Esophagus muscularis mucosa (tissue), 4 donors: ENCODE data around the gene PPHLN1. TPM values are rescaled to one million over a fixed set of nuclear protein-coding genes. Genes with fewer than 3 reads are reported as not detected.

Experiments used
- DNase-seq: peaks from one replicate; pipeline ENCODE4 v3.0.0-alpha.2; 2017; ENCODE audit errors: extremely low spot score
- H3K27ac ChIP-seq, 4 donors: fragments of 200-600 bp; sonication (generic); replicated peaks in 1 of 4; 1 replicate in 3 of 4; 2 replicates in 1 of 4; pipeline ENCODE4 v1.5.1; 2016 to 2019; ENCODE audit warnings: mild to moderate bottlenecking in 1 of 4
- H3K27me3 ChIP-seq, 4 donors: fragments of 200-600 bp; sonication (generic); one replicate each; pipeline versions ENCODE4 v1.5.1 to v1.6.0; 2016 to 2019
- H3K36me3 ChIP-seq, 4 donors: fragments of 200-600 bp; sonication (generic); one replicate each; pipeline ENCODE4 v1.5.1; 2016 to 2019
- H3K4me1 ChIP-seq, 4 donors: fragments of 200-600 bp; sonication (generic); one replicate each; pipeline ENCODE4 v1.5.1; 2016 to 2019
- H3K4me3 ChIP-seq, 4 donors: fragments of 200-600 bp; sonication (generic); 1 replicate in 2 of 4; 2 replicates in 2 of 4; pipeline ENCODE4 v1.5.1; 2016 to 2019; ENCODE audit warnings: mild to moderate bottlenecking in 4 of 4, moderate library complexity in 1 of 4
- H3K9me3 ChIP-seq, 4 donors: fragments of 200-600 bp; sonication (generic); 1 replicate in 3 of 4; 2 replicates in 1 of 4; pipeline ENCODE4 v1.5.1; 2016 to 2019
- EP300 ChIP-seq: sonication (generic); formaldehyde crosslinking; IDR thresholded peaks from one replicate; pipeline ENCODE4 v1.6.1; 2017; ENCODE audit warnings: antibody characterized with exemption
- POLR2A ChIP-seq: fragments of 450-650 bp; IDR thresholded peaks from one replicate; pipeline ENCODE4 v1.6.1; 2017; ENCODE audit warnings: antibody characterized with exemption, moderate library complexity, mild to moderate bottlenecking, low read depth
- POLR2AphosphoS5 ChIP-seq, 2 donors: sonication (generic); formaldehyde crosslinking; IDR thresholded peaks; one replicate each; pipeline ENCODE4 v1.6.1; 2017; ENCODE audit warnings: antibody characterized with exemption in 2 of 2
- WGBS: methylation state at CpG from one replicate; pipeline ENCODE4 v1.1.5; 2018; 5-methylcytosine and 5-hydroxymethylcytosine counted together
- intact Hi-C: fragments of 100-400 bp; cut with DNase I; formaldehyde crosslinking; loops from one replicate; pipeline ENCODE4 v1.15.1; 2023
- total RNA-seq, 4 donors: library from RNA; depleted of rRNA; stranded (reverse); fragments of >200 nt; gene quantifications; one replicate each; pipeline versions ENCODE4 v1.1.0 to v1.2.1, GENCODE V29; 2016
- TF ChIP-seq, protein P1 (sequence below), 3 experiments: fragments of 200-600 bp in 2 of 3; fragments of 450-650 bp in 1 of 3; sonication (generic) in 2 of 3; IDR thresholded peaks; one replicate each; pipeline ENCODE4 v1.5.1; 2017 to 2019; ENCODE audit warnings: antibody characterized with exemption in 3 of 3, mild to moderate bottlenecking in 2 of 3, moderate library complexity in 1 of 3

PPHLN1 gene
- total RNA-seq, 4 donors from 2014 or later: 40.0 to 45.3 (median 42.1) TPM

DNA sequence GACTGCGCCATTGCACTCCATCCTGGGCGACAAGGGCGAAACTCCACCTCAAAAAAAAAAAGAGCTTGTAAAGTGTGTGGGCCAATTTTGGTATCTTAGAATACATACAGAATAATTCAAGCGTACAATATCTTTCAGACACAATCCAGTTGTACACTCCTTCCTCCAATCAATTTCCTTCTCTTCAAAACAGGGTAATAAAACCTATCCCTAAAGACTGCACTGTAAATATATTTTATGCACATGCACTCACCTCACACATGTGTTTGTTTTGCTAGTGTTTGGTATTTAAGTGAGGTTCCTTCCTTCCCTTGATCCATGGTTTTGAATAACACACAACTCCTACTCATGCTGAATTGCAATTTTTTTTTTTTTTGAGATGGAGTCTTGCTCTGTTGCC is 137.7 kb downstream of the PPHLN1 start:
- Histone ChIP-seq H3K4me1 (peaks cover 4 to 7% (median 6%) of the 10 kb centered on the region in 4 donors), H3K27me3 (no peaks in the 10 kb centered on the region), H3K4me3 (no peak overlapping the region), H3K9me3 (no peaks in the 10 kb centered on the region), H3K27ac (no peak overlapping the region), H3K36me3 (peaks cover 25 to 85% (median 58%) of the 10 kb centered on the region in 4 donors)
- no peak for DNase-seq
- TF ChIP-seq, protein P1, sequence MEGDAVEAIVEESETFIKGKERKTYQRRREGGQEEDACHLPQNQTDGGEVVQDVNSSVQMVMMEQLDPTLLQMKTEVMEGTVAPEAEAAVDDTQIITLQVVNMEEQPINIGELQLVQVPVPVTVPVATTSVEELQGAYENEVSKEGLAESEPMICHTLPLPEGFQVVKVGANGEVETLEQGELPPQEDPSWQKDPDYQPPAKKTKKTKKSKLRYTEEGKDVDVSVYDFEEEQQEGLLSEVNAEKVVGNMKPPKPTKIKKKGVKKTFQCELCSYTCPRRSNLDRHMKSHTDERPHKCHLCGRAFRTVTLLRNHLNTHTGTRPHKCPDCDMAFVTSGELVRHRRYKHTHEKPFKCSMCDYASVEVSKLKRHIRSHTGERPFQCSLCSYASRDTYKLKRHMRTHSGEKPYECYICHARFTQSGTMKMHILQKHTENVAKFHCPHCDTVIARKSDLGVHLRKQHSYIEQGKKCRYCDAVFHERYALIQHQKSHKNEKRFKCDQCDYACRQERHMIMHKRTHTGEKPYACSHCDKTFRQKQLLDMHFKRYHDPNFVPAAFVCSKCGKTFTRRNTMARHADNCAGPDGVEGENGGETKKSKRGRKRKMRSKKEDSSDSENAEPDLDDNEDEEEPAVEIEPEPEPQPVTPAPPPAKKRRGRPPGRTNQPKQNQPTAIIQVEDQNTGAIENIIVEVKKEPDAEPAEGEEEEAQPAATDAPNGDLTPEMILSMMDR (IDR thresholded peaks at IDR 0.05): no peak
- no peak for TF ChIP-seq POLR2AphosphoS5 (IDR thresholded peaks at IDR 0.05)
- WGBS: 95% methylated on average over 4 of the region's 4 CpGs
- intact Hi-C loops: no loop called here

DNA sequence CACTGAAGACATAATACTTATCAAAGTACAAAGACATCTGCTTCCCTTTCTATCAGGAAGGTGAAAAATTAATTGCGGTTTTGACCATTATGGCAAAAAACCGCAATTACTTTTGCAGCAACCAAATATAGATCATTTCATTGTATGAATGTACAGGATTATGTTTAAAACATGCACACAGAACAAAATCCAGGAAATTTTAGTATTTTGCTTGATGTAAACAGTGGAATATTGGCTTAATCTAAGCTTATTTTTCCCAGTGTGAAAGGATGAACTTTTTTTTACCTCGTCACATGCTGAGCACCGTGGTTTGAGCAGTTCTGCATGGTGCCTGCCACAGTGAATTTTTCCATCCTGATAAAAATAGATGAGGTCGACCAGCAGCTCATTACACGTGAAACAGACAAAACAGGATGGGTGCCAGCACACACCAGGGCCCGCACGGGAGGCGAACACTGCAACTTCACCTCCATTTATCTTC is 142.4 kb downstream of the PPHLN1 start:
- DNase-seq: no peak
- TF ChIP-seq, protein P1 (IDR thresholded peaks at IDR 0.05): no peak
- TF ChIP-seq EP300 (no peak), POLR2A (no peak), POLR2AphosphoS5 (IDR thresholded peaks at IDR 0.05) (peak in 1 of 2 donors; percentile 20)
- WGBS: 31% methylated on average over 9 of the region's 9 CpGs
- Histone ChIP-seq H3K4me3 (no peak overlapping the region), H3K9me3 (no peaks in the 10 kb centered on the region), H3K36me3 (peaks cover 8 to 57% (median 37%) of the 10 kb centered on the region in 4 donors), H3K27ac (peak overlapping the region in 1 of 4 donors; percentile 23), H3K4me1 (peaks cover 26 to 44% (median 27%) of the 10 kb centered on the region in 4 donors), H3K27me3 (no peaks in the 10 kb centered on the region)
- intact Hi-C loops: no loop called here

DNA sequence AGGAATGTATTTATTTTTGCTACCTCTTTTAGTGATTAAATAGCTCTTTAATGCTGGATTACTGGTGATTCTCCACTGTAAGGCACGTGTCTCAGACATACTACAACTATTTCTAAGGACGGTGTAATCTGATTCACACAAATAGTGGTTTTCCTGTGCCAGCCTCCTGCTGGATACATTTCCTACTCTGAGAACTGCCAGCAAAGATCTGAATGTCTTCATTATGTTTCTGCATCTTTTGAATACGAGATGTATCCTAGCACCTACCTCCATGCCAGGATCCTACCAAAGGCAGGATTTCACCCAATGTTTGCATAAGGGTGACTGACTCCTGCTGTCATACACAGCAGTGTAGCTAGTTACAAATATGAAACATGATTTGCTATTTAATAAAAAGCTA is 143.0 kb downstream of the PPHLN1 start:
- H3K36me3 ChIP-seq: peaks cover 8 to 52% (median 32%) of the 10 kb centered on the region in 4 donors
- WGBS: 28% methylated on average over 3 of the region's 3 CpGs
- peak overlapping the region in 2 of 4 donors; percentile 0 to 15 for H3K4me3 ChIP-seq
- peak overlapping the region in 1 of 4 donors; percentile 23 for H3K27ac ChIP-seq
- H3K9me3 ChIP-seq: no peaks in the 10 kb centered on the region
- intact Hi-C loops: no loop called here
- DNase-seq: no peak
- TF ChIP-seq POLR2A: no peak
- no peak for TF ChIP-seq POLR2AphosphoS5 (IDR thresholded peaks at IDR 0.05)
- no peak for TF ChIP-seq EP300
- TF ChIP-seq, protein P1 (IDR thresholded peaks at IDR 0.05): no peak
- H3K27me3 ChIP-seq: no peaks in the 10 kb centered on the region
- peaks cover 31 to 49% (median 32%) of the 10 kb centered on the region in 4 donors for H3K4me1 ChIP-seq

DNA sequence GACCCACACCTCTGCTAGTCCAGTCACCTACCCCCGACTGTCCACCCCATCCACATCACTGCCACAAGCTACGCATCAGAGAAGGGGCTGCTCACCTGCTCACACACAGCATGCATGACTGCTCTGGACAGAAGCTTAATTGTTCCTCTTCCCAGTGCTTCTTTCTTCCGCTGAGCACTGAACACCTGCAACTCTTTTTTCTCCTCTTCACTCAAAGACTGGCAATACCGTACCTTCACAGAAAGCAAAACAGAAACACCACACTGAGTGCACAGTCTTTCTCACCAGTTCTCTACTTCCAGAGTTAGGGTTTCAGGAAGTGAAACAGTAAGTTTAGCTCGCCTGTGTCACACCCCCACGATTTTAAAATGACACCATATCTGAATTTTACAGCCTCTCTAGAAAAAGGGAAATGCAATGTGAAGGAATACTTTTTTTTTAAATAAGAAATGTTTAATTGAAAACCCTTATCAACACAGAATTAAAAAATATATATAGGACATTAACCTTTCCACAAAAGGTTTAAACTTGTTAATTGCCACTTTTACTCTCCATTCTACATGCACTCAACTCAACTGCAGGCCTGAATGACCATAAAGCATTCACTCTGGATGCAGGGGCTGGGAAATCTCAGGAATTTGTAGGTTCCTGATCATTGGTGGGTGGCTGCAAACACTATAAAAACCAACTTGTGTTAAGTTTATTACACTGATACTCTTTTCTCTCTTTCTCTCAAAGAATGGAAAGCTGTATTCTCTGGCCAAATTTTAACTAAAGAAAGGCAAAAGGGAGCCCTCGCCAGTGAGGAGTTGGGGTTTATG is 143.6 kb downstream of the PPHLN1 start:
- Histone ChIP-seq H3K9me3 (no peaks in the 10 kb centered on the region), H3K27ac (peak overlapping the region in 1 of 4 donors; percentile 23), H3K4me3 (peak overlapping the region in 2 of 4 donors; percentile 0 to 15), H3K36me3 (peaks cover 5 to 45% (median 26%) of the 10 kb centered on the region in 4 donors), H3K4me1 (peaks cover 35 to 56% (median 38%) of the 10 kb centered on the region in 4 donors), H3K27me3 (no peaks in the 10 kb centered on the region)
- intact Hi-C loops: loop anchor here (10.0 kb wide), 2 partner anchors 75 to 145 kb away; partner anchors contain the start of genes PPHLN1 and ZCRB1
- TF ChIP-seq EP300 (no peak), POLR2A (no peak), POLR2AphosphoS5 (IDR thresholded peaks at IDR 0.05) (no peak)
- TF ChIP-seq, protein P1 (IDR thresholded peaks at IDR 0.05): no peak
- DNase-seq: no peak
- 72% methylated on average over 7 of the region's 7 CpGs for WGBS
